Stimulated activated CD4-positive, alpha-beta T cell treated with anti-CD3 and anti-CD28 coated beads, Interleukin-12 subunit alpha, Interleukin-12 subunit beta, amount 100 ng/mL, for 4 hours (primary cell): Measurements from ENCODE around the gene NPM3.

Source experiments
- DNase-seq: peaks from one replicate; pipeline ENCODE4 v3.0.0-alpha.2; 2020

The NPM3 gene, protein sequence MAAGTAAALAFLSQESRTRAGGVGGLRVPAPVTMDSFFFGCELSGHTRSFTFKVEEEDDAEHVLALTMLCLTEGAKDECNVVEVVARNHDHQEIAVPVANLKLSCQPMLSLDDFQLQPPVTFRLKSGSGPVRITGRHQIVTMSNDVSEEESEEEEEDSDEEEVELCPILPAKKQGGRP

DNA sequence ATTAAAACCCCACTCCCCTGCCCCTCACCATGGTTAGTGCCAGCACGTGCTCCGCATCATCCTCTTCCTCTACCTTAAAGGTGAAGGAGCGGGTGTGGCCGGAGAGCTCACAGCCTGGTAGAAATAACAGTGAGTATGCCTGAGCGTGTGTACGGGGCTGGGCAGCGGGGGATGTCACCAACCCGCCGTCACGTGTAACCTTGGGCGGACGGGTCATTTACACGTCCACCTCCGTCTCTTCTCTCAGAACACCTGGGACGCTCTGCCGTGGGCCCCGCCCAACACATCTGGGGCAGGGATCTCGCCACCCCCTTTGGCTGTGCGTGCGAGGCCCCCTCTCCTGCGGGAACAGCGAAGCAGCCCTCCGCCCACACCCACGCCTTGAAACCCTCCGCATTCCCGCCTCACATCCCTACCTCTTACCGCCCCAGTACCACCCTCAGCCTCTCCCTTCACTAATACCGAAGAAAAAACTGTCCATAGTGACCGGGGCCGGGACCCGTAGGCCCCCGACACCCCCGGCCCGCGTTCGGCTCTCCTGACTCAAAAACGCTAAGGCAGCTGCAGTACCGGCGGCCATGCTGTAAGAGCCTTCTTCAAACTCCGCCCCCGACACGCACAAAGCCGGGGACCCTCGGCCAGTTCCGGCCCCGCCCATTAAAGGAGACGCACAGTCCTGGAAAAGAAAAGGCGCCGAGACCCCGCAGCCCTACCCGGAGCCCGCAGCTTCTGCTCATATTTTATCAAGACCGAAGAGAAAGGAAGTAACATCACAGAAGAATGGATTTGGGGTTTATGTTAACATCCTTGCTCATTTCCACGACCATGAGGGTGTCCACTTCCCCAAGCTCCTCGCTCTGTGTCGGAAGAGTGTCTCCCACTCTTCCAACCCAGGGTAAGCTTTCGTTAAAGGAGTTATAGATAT, at the start of gene NPM3:
Gene NPM3, minus strand, starts transcription at position 636 of the 925 bp plus-strand sequence. Its CDS starts 56 bp downstream, at position 580.
- DNase-seq = peak; percentile 84

GRCh38 chr10:101832325-101832771, 49.1 kb upstream of the NPM3 start:
- no peak for DNase-seq

- DNase-seq = no peak
Measured at GRCh38 chr10:101831169-101831811, 48.0 kb upstream of the NPM3 start.

- peak; percentile 88 for DNase-seq
Measured at GRCh38 chr10:101830322-101831168, 47.3 kb upstream of the NPM3 start.

DNA sequence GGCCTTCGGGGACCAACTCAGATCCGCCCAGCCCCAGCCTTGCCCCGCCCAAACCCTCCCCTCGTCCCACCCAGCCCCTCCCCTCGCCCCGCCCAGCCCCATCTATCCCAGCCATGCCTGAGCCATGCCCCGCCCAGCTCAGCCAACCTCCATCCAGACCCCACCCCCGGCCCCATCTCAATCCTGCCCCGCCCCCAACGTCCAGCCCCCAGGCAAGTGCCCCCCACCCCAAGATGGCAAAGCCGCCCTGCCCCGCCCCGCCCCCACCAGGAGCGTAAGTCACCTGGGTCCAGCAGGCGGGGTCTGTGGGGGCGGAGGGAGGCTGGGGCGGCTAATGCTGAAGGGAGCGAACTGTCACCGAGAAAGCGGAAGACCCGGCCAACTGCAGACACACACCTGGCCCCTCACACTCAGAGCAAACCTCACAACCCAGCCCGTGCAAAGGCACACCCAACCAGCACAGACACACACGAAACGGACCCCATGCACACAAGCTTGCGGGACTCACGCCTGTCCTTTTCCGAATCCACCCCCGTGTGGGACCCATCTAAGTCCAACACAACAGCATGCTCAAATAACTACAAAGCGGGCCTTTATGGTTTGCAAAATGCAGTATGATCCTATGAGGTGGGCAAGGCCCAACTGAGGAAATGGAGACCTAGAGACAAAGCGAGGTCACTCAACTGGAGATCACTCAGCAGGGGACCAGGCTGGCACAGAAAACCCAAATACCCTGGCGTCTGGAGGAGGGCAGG, 46.5 kb upstream of the NPM3 start:
- DNase-seq = peak; percentile 56

GRCh38 chr10:101828766-101829551, 45.7 kb upstream of the NPM3 start:
- no peak for DNase-seq

DNA sequence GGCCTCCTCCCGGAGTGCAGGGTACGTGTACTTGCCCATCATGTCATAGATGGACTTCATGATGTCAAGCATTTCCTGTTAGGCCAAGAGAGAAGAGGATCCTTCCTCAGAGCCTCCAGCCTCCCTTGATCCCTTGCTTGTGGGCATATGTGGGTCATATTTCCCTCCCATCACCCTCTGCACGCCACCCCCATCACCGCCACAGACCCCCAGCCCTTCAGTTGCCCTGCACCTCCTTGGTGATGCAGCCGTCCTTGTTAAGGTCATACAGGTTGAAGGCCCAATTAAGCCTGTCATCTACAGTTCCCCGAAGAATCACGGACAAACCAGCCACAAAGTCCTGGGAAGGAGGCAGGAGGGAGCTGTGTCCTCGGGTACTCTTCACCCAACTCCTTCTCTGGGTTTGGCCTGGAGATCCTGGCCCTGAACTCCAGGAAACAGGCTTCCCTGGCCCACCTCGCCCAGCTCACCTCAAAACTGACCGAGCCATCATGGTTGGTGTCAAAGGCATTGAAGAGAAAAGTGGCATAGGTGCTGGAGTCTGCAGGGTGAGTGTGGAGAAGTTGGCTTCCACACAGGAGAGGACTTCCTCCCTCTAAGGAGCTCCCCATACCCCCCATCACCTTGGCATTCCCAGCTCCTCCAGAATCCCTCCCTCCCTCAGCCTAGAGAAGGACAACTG, 44.8 kb upstream of the NPM3 start:
- DNase-seq = no peak

GRCh38 chr10:101826852-101827434, 43.7 kb upstream of the NPM3 start:
- no peak for DNase-seq

- no peak for DNase-seq
Measured at GRCh38 chr10:101824736-101825135, 41.5 kb upstream of the NPM3 start.

GRCh38 chr10:101818872-101819633, 35.8 kb upstream of the NPM3 start:
- DNase-seq = no peak

- peak; percentile 93 for DNase-seq
Measured at GRCh38 chr10:101818119-101818871, 35.0 kb upstream of the NPM3 start, which contains the start of gene OGA. Gene OGA (minus strand): TSS chr10:101818444. CDS start chr10:101818022, 422 bp downstream.

GRCh38 chr10:101817337-101818118, 34.3 kb upstream of the NPM3 start:
- no peak for DNase-seq

- DNase-seq = no peak
Measured at GRCh38 chr10:101816913-101817336, 33.7 kb upstream of the NPM3 start.

- DNase-seq = no peak
Measured at GRCh38 chr10:101816376-101816775, 33.1 kb upstream of the NPM3 start.

GRCh38 chr10:101814466-101815071, 31.3 kb upstream of the NPM3 start:
- no peak for DNase-seq

GRCh38 chr10:101812606-101813005, 29.4 kb upstream of the NPM3 start:
- DNase-seq = no peak

DNA sequence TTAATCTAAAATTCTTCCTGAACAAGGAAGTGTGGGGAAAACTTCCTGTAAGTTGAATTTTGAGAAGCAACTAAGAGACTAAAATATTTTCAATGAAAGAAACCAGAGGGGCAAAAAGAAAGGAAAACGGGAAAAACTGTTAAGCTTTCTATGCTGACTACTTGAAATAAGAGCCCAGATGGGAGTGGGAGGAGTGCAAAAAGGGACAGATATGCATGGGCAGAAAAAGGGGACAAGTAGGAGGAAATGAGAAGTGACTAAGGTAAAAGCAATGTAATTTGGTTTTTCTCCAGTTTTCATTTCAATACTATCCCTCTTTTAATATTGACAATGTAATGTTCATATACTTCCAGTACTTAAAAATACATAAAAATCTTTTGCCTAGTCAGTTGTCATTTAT, 23.9 kb upstream of the NPM3 start:
- DNase-seq = no peak
